BLaER1 (cell line): ENCODE results near the gene EMILIN2.

ENCODE experiments used
- H3K27ac ChIP-seq: shearing (Covaris generic); formaldehyde crosslinking; 2 replicates; pipeline ENCODE4 v1.8.1; 2022
- H3K27me3 ChIP-seq: shearing (Covaris generic); formaldehyde crosslinking; 2 replicates; pipeline ENCODE4 v1.8.1; 2022
- H3K36me3 ChIP-seq: shearing (Covaris generic); formaldehyde crosslinking; 2 replicates; pipeline ENCODE4 v1.8.1; 2022
- H3K4me1 ChIP-seq: shearing (Covaris generic); formaldehyde crosslinking; 2 replicates; pipeline ENCODE4 v1.8.1; 2022
- H3K4me2 ChIP-seq: shearing (Covaris generic); formaldehyde crosslinking; 2 replicates; pipeline ENCODE4 v1.8.1; 2022
- H3K4me3 ChIP-seq: shearing (Covaris generic); formaldehyde crosslinking; 2 replicates; pipeline ENCODE4 v1.8.1; 2022
- H3K9ac ChIP-seq: shearing (Covaris generic); formaldehyde crosslinking; 2 replicates; pipeline ENCODE4 v1.8.1; 2022
- H3K9me3 ChIP-seq: shearing (Covaris generic); formaldehyde crosslinking; 2 replicates; pipeline ENCODE4 v1.8.1; 2022
- H4K20me1 ChIP-seq: shearing (Covaris generic); formaldehyde crosslinking; 2 replicates; pipeline ENCODE4 v1.8.1; 2022
- Cebpa-rat ChIP-seq: shearing (Covaris generic); IDR thresholded peaks from 2 replicates; pipeline ENCODE4 v1.8.1; 2022

Gene EMILIN2

DNA sequence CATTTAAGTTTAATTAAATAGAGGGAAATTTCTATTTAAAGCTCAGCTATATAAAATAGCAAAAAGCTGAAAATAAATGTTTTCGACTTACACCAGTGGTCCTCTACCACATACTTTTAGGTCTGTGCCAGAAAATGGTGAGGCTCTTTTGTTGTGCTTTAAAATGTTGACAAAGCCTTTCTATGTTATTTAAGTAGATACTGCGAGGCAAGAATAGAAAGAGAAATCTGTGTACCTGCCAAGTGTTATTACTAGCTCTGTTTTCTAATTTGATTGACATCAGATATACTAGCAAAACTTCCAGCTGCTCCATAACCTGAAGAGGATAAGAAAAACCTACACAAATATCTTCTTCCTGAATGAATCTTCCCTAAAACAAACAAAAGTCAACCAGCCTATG lies 112.5 kb downstream of the EMILIN2 start:
- no peaks in the 10 kb centered on the region for H3K27me3 ChIP-seq
- H4K20me1 ChIP-seq = no peaks in the 10 kb centered on the region; the same call in 1 of the 2 replicates
- no peak for TF ChIP-seq Cebpa-rat
- H3K9me3 ChIP-seq = no peaks in the 10 kb centered on the region
- peak overlapping the region; percentile 68 for H3K4me2 ChIP-seq
- peaks cover 83% of the 10 kb centered on the region for H3K4me1 ChIP-seq
- H3K4me3 ChIP-seq = no peak overlapping the region
- 0 out of 2 replicates have a peak overlapping the region, but pooled peaks have one; percentile 0 for H3K9ac ChIP-seq
- peak overlapping the region; percentile 64 for H3K27ac ChIP-seq
- peaks cover 21% of the 10 kb centered on the region for H3K36me3 ChIP-seq

DNA sequence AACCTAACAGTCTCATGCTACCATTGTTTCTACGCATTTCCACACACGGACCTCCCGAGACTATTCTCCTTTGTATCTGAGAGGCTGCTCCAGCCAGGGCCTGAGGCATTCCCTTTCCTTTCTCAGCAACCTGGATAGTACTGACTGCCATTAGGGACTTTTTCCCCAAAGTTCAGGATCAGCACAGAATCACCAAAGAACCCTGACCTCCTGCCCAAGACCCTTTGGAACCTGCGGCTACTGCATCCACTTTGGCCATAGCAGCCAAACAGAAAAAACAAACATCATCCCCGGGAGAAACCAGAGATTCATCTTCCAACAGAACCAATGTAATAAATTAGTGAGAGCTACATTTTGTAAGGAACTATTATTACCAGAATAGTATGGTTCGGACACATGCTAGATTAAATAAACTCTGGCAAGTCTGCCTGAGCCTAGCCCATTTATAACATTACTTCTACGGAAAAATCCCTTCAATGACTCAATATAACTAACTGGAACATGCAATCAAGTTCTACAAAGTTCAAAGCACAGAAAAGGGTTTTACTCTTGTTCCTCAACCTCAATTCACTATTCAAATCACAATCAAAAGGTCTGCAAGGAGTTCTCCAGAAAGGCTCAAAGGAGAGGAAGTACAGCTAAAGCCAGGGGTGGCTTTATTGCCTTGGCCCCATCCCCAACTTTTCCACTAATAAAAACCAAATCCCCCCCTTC lies 114.3 kb downstream of the EMILIN2 start:
- H3K27ac ChIP-seq = peak overlapping the region; percentile 64
- H3K4me1 ChIP-seq = peaks cover 89% of the 10 kb centered on the region
- no peaks in the 10 kb centered on the region; the same call in 1 of the 2 replicates for H4K20me1 ChIP-seq
- H3K9ac ChIP-seq = peak overlapping the region; percentile 21; the same call in 1 of the 2 replicates
- H3K9me3 ChIP-seq = no peaks in the 10 kb centered on the region
- peak overlapping the region; percentile 15; the same call in 1 of the 2 replicates for H3K4me3 ChIP-seq
- H3K36me3 ChIP-seq = peaks cover 4% of the 10 kb centered on the region
- no peak for TF ChIP-seq Cebpa-rat
- H3K27me3 ChIP-seq = no peaks in the 10 kb centered on the region
- H3K4me2 ChIP-seq = peak overlapping the region; percentile 68

DNA sequence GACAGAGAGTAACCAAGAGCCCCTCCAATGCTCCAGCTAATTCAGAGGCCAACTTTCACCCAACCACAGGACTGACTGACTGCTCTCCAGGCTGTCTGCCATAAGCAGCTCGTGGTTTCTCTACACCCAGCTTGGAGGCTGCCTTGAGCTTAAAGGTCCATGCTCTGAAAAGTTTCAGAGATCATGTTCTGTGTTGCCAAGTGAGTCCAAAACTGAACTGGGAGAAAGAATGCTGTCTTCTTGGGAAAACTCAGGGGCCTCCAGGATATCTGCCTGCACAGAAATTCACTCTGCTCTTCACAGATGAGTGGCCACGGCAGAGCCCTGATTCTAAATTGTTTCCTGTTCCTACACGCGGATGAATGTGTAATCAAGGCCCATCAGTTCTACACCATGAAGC lies 115.0 kb downstream of the EMILIN2 start:
- Histone ChIP-seq H3K27ac (peak overlapping the region; percentile 64), H3K9ac (peak overlapping the region; percentile 17; the same call in 1 of the 2 replicates), H4K20me1 (no peaks in the 10 kb centered on the region; the same call in 1 of the 2 replicates), H3K9me3 (no peaks in the 10 kb centered on the region), H3K4me3 (peak overlapping the region; percentile 15; the same call in 1 of the 2 replicates), H3K4me2 (peak overlapping the region; percentile 68), H3K36me3 (peaks cover under 1% of the 10 kb centered on the region; the same call in 1 of the 2 replicates), H3K4me1 (peaks cover 84% of the 10 kb centered on the region), H3K27me3 (no peaks in the 10 kb centered on the region)
- TF ChIP-seq Cebpa-rat = no peak

DNA sequence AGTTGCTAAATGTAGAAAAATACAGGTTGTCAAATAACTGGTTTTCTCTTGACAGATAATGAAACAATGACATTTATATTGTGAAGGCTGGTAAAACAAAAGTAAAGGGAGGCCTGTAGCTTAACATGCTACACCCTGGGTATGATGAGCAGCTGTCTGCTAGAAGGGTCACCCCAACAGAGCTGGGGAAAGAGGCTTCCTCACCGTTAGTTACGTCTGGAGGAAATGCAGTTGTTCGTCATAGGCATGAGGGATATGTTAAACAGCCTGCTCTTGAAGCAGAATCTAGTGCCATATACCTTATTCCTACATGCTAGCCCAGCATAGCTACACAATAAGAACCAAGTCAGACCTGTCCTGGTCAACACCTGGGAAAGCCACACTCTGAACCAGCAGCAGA lies 116.2 kb downstream of the EMILIN2 start:
- TF ChIP-seq Cebpa-rat = no peak
- peaks cover 81% of the 10 kb centered on the region for H3K4me1 ChIP-seq
- H3K9me3 ChIP-seq = no peaks in the 10 kb centered on the region
- H3K4me3 ChIP-seq = no peak overlapping the region
- peak overlapping the region; percentile 64 for H3K27ac ChIP-seq
- peaks cover 12% of the 10 kb centered on the region for H3K36me3 ChIP-seq
- peak overlapping the region; percentile 21; the same call in 1 of the 2 replicates for H3K9ac ChIP-seq
- H3K4me2 ChIP-seq = peak overlapping the region; percentile 68
- no peaks in the 10 kb centered on the region for H3K27me3 ChIP-seq
- no peaks in the 10 kb centered on the region; the same call in 1 of the 2 replicates for H4K20me1 ChIP-seq

DNA sequence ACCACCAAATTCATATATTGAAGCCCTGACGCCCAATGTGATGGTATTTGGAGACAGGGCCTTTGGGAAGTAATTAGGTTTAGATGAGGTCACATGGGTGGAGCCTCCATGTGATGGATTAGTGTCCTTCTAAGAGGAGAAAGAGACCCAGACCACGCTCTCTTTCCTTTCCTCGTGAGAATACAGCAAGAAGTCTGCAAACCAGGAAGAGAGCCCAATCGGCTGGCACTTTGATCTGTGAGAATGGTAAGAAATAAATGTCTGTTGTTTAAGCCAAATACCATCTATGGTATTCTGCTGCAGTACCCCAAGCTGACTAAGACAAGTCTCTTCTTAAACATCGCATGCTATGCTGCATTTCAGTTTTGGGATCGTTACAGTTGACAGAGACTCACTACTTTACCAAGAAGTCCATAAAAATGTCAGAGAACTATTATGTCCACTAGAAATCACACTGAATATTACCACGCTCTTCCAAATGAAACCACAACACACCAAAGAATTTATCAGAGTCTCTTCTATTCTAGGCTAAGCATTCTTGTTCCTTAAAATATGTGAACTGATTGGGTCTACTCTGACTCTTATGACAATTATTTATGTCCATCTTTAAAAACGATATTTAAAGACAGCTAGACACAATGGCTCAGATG lies 117.7 kb downstream of the EMILIN2 start:
- Histone ChIP-seq H3K9me3 (no peaks in the 10 kb centered on the region), H3K4me3 (no peak overlapping the region), H3K36me3 (peaks cover 12% of the 10 kb centered on the region), H3K9ac (no peak overlapping the region), H3K4me1 (peaks cover 81% of the 10 kb centered on the region), H3K4me2 (peak overlapping the region; percentile 68), H4K20me1 (no peaks in the 10 kb centered on the region; the same call in 1 of the 2 replicates), H3K27ac (peak overlapping the region; percentile 19; the same call in 1 of the 2 replicates), H3K27me3 (no peaks in the 10 kb centered on the region)
- TF ChIP-seq Cebpa-rat = no peak
